K562 (cell line): ENCODE results near the gene MFF. TPM values are rescaled to one million over a fixed set of nuclear protein-coding genes. Genes with fewer than 3 reads are reported as not detected.

Experiments
- ATF3 ChIP-seq, 2 experiments: fragments of 450-650 bp in 1 of 2; sonication (generic) in 1 of 2; formaldehyde crosslinking in 1 of 2; IDR thresholded peaks in 1 of 2; conservative IDR thresholded peaks in 1 of 2; 2 replicates each; pipeline versions ENCODE4 v1.6.1 to v1.8.1; 2016 to 2023; ENCODE audit warnings: mild to moderate bottlenecking in 2 of 2, moderate library complexity in 2 of 2, inconsistent platforms in 1 of 2, missing genetic modification reagents in 1 of 2
- ATF7 ChIP-seq: fragments of 450-650 bp; IDR thresholded peaks from 2 replicates; pipeline ENCODE4 v1.7.1; 2014; ENCODE audit warnings: mild to moderate bottlenecking, moderate library complexity
- E2F1 ChIP-seq: sonication (generic); formaldehyde crosslinking; IDR thresholded peaks from 2 replicates; pipeline ENCODE4 v1.8.1; 2023; ENCODE audit warnings: mild to moderate bottlenecking, missing genetic modification reagents, moderate library complexity
- EP300 ChIP-seq: IDR thresholded peaks from 2 replicates; pipeline ENCODE4 v1.6.1; 2012; ENCODE audit warnings: low read length, improper control_type of control experiment
- MGA ChIP-seq: fragments of 450-650 bp; IDR thresholded peaks from 2 replicates; pipeline ENCODE4 v1.6.1; 2016; ENCODE audit warnings: mild to moderate bottlenecking, moderate library complexity
- MYBL2 ChIP-seq, 2 experiments: fragments of 450-650 bp in 1 of 2; sonication (generic) in 1 of 2; formaldehyde crosslinking in 1 of 2; IDR thresholded peaks; 2 replicates each; pipeline versions ENCODE4 v1.6.1 to v1.8.1; 2017 to 2022; ENCODE audit warnings: borderline replicate concordance in 1 of 2, inconsistent platforms in 1 of 2, low read depth in 1 of 2, mild to moderate bottlenecking in 1 of 2, missing genetic modification reagents in 1 of 2, moderate library complexity in 1 of 2
- NRF1 ChIP-seq, 2 experiments: fragments of 450-650 bp; IDR thresholded peaks in 1 of 2; conservative IDR thresholded peaks in 1 of 2; 2 replicates each; pipeline ENCODE4 v1.6.1; 2014; ENCODE audit warnings: mild to moderate bottlenecking in 2 of 2
- PML ChIP-seq: IDR thresholded peaks from 2 replicates; pipeline ENCODE4 v1.6.1; 2012; ENCODE audit warnings: low read length, inconsistent platforms
- SIN3B ChIP-seq: fragments of 450-650 bp; IDR thresholded peaks from 2 replicates; pipeline ENCODE4 v1.6.1; 2017; ENCODE audit warnings: low read depth, mild to moderate bottlenecking, moderate library complexity
- polyA plus RNA-seq, 8 experiments: library from polyadenylated mRNA; depleted of rRNA in 4 of 8; stranded (reverse) in 5 of 8; unstranded in 3 of 8; fragments of >200 nt; fragmentation: Nextera tagmentation in 2 of 8; fragmentation: Illumina TruSeq in 1 of 8; extraction: Ambion mirVana in 2 of 8; extraction: Trizol in 1 of 8; gene quantifications; 2 replicates each; pipeline versions ENCODE4 v1.2.1 to v1.2.3, GENCODE V29; 2011 to 2014; ENCODE audit warnings: inconsistent platforms in 1 of 8, missing spikeins in 1 of 8
- total RNA-seq, 7 experiments: library from RNA; depleted of rRNA in 6 of 7; stranded (reverse); fragments of >200 nt in 6 of 7; fragmentation: Illumina TruSeq in 2 of 7; extraction: Trizol in 2 of 7; gene quantifications; 2 replicates each; pipeline versions ENCODE4 v1.2.1 to v1.2.3, GENCODE V29; 2011 to 2021; ENCODE audit warnings: low replicate concordance in 1 of 7

Gene MFF
- total and polyA plus RNA-seq, 9 of the 15 experiments (the other 6 are each of a cell fraction or from before 2014, with no cell fraction given), result 9.4 to 75.4 (median 55.7) TPM

- TF ChIP-seq MGA (peak; percentile 95), NRF1 (conservative IDR thresholded peaks at IDR 0.05 in 1 of 2, IDR thresholded peaks at IDR 0.05 in 1 of 2) (peak; percentile 46 to 57; a peak in 3 of 4 replicates), PML (peak; percentile 39; the same call in 1 of the 2 replicates), ATF3 (IDR thresholded peaks at IDR 0.05) (0 out of 2 replicates have a peak, but pooled peaks have one; percentile 7), ATF3 (CRISPR knock-in tag; conservative IDR thresholded peaks at IDR 0.05) (no peak), MYBL2 (IDR thresholded peaks at IDR 0.05; ENCODE audit: low read depth) (peak; percentile 46), MYBL2 (CRISPR knock-in tag; IDR thresholded peaks at IDR 0.05; ENCODE audit: borderline replicate concordance) (no peak), ATF7 (peak; percentile 56), SIN3B (peak; percentile 45), EP300 (0 out of 2 replicates have a peak, but pooled peaks have one; percentile 4), E2F1 (peak; percentile 80; the same call in 1 of the 2 replicates)
These were observed at the start of gene MFF (continued) for GRCh38 chr2:227324995-227325838.
